ENCODE data around the gene TECR. TPM values are rescaled to one million over a fixed set of nuclear protein-coding genes. Genes with fewer than 3 reads are reported as not detected.

The TECR gene
- total RNA-seq (2021), result 212 and 294 TPM in 2 replicates
- percentile 70 among the genes with signal in this experiment for Bru-seq, nascent RNA
- BruChase-seq, experiment 1, labeled RNA remaining after a 2-hour chase, result percentile 64 among the genes with signal in this experiment
- percentile 75 among the genes with signal in this experiment for BruChase-seq, experiment 2, labeled RNA remaining after a 6-hour chase
- long read RNA-seq, transcript TECR-201 (13 exons, 1,171 nt), result major isoform, 402 of 786 reads
- long read RNA-seq, transcript TECR-207 (12 exons, 1,188 nt), result minor isoform, 8 of 786 reads
- long read RNA-seq, transcript TECR-220 (13 exons, 1,204 nt), result minor isoform, 8 of 786 reads
- long read RNA-seq, transcript TECR-226 (13 exons, 1,170 nt), result minor isoform, 54 of 786 reads
- long read RNA-seq, partial matches to known transcripts, result 268 of 786 reads
- long read RNA-seq, other reads (novel, unspliced or antisense), result 44 of 786 reads

GRCh38 chr19:14529254-14530004 lies at the start of gene TECR:
TECR (plus strand) TSS chr19:14529594; CDS start chr19:14529697, 103 bp downstream.
- peak within 1 kb of the TSS; percentile 24 for H3K27ac ChIP-seq
- ChIA-PET CTCF (no interaction called here), POLR2A (ENCODE audit: unreplicated experiment) (no interaction called here)
- TF ChIP-seq CTCF (conservative IDR thresholded peaks at IDR 0.05) (no peak), EZH2 (IDR thresholded peaks at IDR 0.05; ENCODE audit: low read depth) (no peak)
- H3K36me3 ChIP-seq (ENCODE audit: low read depth), result no peaks in the 10 kb centered on the region
- peaks cover 12% of the 10 kb centered on the region for H3K4me1 ChIP-seq (replicated peaks; ENCODE audit: insufficient read depth)
- peak within 1 kb of the TSS; percentile 83 for H2AFZ ChIP-seq
- H3F3A ChIP-seq (ENCODE audit: insufficient read depth, low read depth), result peaks cover 39% of the 10 kb centered on the region
- H3K27me3 ChIP-seq (ENCODE audit: insufficient read depth, low read depth), result no peaks in the 10 kb centered on the region
- peak; percentile 99 to 100 for DNase-seq
- peak within 1 kb of the TSS; percentile 76 for H3K4me3 ChIP-seq
- H3K9me3 ChIP-seq (ENCODE audit: insufficient read depth, low read depth), result no peaks in the 10 kb centered on the region
- intact Hi-C loops (cut with micrococcal nuclease; ENCODE audit: unreplicated experiment), result no loop called here
- H4K20me1 ChIP-seq (ENCODE audit: insufficient read depth), result peaks cover 5% of the 10 kb centered on the region
- TSS peak; percentile 80 for BruUV-seq (replicated peaks)
- peaks cover 45% of the 10 kb centered on the region for H3K79me2 ChIP-seq (ENCODE audit: low read depth)
- H3K9me2 ChIP-seq (ENCODE audit: insufficient read depth), result no peaks in the 10 kb centered on the region
- H3K4me2 ChIP-seq, result peak within 1 kb of the TSS; percentile 90

DNA sequence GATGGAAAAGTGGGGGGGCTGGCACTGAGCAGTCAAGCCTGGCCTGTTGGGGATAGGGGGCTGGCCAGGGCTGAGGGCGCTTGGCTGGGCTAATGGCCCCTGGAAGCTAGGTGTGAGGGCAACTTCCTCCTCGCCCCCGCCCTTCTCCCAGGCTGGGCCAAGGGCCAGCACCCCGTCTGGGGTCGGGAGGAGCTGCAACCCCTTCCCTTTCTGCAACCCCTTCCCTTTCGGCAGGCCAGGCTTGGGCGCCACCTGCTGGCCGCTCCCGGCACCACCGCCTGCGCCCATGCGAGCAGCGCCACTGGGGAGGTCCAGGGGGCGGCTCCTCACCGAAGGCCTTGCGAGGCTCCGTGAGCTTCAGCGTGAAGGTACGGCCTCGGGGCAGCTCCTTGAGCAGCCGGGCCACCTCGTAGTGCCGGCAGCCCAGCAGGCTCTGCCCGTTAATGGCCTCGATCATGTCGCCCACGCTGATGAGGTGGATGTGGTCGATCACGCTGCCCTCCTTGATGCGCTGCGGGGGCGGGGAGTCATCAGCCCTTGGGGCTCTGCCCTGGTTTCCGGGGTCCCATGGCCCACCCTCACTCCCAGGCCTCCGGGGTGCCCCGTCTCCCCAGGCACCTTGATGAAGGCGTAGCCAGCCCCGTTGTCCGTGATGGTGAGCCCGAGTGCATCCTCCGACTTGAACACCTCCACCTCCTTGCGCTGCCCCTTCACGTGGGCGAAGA lies 49.3 kb upstream of the TECR start:
- ChIA-PET CTCF (interaction anchor here (0.5 to 0.7 kb wide), 2 partner anchors 30 to 1285 kb away, joined by 4 to 5 read pairs; no protein-coding TSS in a partner anchor), POLR2A (ENCODE audit: unreplicated experiment) (interaction anchor here (0.7 kb wide), 1 partner anchor 343 kb away, joined by 4 read pairs; no protein-coding TSS in a partner anchor)
- Histone ChIP-seq H3K4me3 (no peak overlapping the region), H3K4me1 (replicated peaks; ENCODE audit: insufficient read depth) (peaks cover 30% of the 10 kb centered on the region), H3F3A (ENCODE audit: insufficient read depth, low read depth) (peaks cover 88% of the 10 kb centered on the region), H2AFZ (no peak overlapping the region), H3K36me3 (ENCODE audit: low read depth) (peaks cover 37% of the 10 kb centered on the region), H4K20me1 (ENCODE audit: insufficient read depth) (peaks cover 67% of the 10 kb centered on the region), H3K27me3 (ENCODE audit: insufficient read depth, low read depth) (no peaks in the 10 kb centered on the region), H3K79me2 (ENCODE audit: low read depth) (peaks cover 26% of the 10 kb centered on the region), H3K27ac (no peak overlapping the region), H3K9me3 (ENCODE audit: insufficient read depth, low read depth) (no peaks in the 10 kb centered on the region), H3K9me2 (ENCODE audit: insufficient read depth) (no peaks in the 10 kb centered on the region), H3K4me2 (no peak overlapping the region)
- no TSS peak for BruUV-seq (replicated peaks)
- intact Hi-C loops (cut with micrococcal nuclease; ENCODE audit: unreplicated experiment), result loop anchor here (5.0 kb wide), 2 partner anchors 37 to 343 kb away; partner anchors contain the start of genes ASF1B and DNAJB1
- peak; percentile 94 for TF ChIP-seq CTCF (conservative IDR thresholded peaks at IDR 0.05)
- TF ChIP-seq EZH2 (IDR thresholded peaks at IDR 0.05; ENCODE audit: low read depth), result no peak
- peak in 1 of 2 experiments; percentile 47 for DNase-seq

DNA sequence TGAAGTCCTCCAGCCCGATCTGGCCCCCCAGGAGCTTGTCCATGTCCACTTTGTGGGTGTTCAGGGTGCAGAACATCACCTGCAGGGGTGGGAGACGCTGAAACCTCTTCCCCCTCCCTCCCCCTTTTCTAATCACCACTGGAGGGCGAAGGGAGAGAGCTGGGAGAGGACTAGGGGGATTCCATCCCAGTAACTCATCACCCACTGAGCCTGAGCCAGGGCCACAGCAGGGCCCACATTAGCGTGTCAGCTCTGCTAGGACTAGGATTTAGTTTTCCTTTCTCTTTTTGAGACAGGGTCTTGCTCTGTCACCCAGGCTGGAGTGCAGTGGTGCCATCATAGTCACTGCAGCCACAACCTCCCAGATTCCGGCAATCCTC lies 48.7 kb upstream of the TECR start:
- Histone ChIP-seq H3K9me3 (ENCODE audit: insufficient read depth, low read depth) (no peaks in the 10 kb centered on the region), H3K27me3 (ENCODE audit: insufficient read depth, low read depth) (no peaks in the 10 kb centered on the region), H3K27ac (no peak overlapping the region), H3K4me3 (no peak overlapping the region), H3K79me2 (ENCODE audit: low read depth) (peaks cover 30% of the 10 kb centered on the region), H3F3A (ENCODE audit: insufficient read depth, low read depth) (peaks cover 84% of the 10 kb centered on the region), H4K20me1 (ENCODE audit: insufficient read depth) (peaks cover 69% of the 10 kb centered on the region), H2AFZ (no peak overlapping the region), H3K4me1 (replicated peaks; ENCODE audit: insufficient read depth) (peaks cover 25% of the 10 kb centered on the region), H3K9me2 (ENCODE audit: insufficient read depth) (no peaks in the 10 kb centered on the region), H3K36me3 (ENCODE audit: low read depth) (peaks cover 37% of the 10 kb centered on the region), H3K4me2 (no peak overlapping the region)
- intact Hi-C loops (cut with micrococcal nuclease; ENCODE audit: unreplicated experiment), result no loop called here
- DNase-seq, result no peak
- ChIA-PET CTCF (interaction anchor here (0.5 to 0.6 kb wide), 3 partner anchors 14 to 63 kb away, joined by 4 read pairs; no protein-coding TSS in a partner anchor), POLR2A (ENCODE audit: unreplicated experiment) (no interaction called here)
- TF ChIP-seq EZH2 (IDR thresholded peaks at IDR 0.05; ENCODE audit: low read depth), result no peak
- TF ChIP-seq CTCF (conservative IDR thresholded peaks at IDR 0.05), result no peak
- no TSS peak for BruUV-seq (replicated peaks)
